ENCODE measurements around the gene ZC2HC1B.

ZC2HC1B gene

DNA sequence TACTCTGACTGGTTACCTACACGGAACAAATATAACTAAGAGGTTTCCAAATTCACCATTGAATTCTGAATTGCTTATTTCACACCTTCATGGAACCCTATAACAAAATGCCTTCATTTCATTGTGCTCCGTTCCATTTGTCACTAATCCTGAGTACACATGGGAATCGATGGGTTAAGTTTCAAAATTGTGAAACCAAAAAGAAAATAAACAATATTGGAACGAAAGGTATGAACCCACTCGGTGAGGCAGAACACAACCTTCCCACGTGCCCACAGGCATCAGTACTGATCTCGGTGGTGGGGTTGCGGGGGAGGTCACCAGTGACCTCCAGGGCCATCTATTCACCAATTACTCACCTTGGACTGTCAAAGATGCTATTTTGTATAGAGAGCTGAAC is 109.8 kb downstream of the ZC2HC1B start:
- Mint-ChIP-seq H3K27ac (no peak overlapping the region), H3K4me1 (peaks cover 7% of the 10 kb centered on the region), H3K4me3 (no peak overlapping the region), H3K27me3 (no peaks in the 10 kb centered on the region), H3K9me3 (no peaks in the 10 kb centered on the region), H3K36me3 (no peaks in the 10 kb centered on the region)

DNA sequence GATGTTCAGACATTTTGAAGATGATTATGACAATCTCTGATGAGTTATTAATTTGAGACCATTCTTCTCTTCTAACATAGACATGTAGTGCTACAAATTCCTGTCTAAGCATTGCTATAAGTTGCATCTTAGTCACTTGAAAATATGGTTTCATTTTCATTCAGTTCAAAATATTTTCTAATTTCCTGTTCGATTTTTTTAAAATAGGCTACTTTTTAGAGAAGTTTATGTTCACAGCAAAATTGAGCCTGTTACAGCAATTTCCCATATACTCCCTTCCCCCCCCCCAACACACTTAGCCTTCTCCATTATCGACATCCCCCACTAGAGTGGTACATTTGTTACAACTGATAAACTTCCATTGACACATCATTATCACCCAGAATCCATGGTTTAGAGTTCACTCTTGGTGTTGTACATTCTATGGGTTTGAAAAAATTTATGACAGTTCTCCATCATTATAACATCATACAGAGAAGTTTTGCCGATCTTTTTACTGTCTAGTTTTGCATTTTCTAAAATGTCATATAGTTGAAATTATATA is 112.6 kb downstream of the ZC2HC1B start:
- Mint-ChIP-seq H3K36me3 (no peaks in the 10 kb centered on the region), H3K4me3 (no peak overlapping the region), H3K27ac (no peak overlapping the region), H3K4me1 (peaks cover 7% of the 10 kb centered on the region), H3K27me3 (no peaks in the 10 kb centered on the region), H3K9me3 (no peaks in the 10 kb centered on the region)

DNA sequence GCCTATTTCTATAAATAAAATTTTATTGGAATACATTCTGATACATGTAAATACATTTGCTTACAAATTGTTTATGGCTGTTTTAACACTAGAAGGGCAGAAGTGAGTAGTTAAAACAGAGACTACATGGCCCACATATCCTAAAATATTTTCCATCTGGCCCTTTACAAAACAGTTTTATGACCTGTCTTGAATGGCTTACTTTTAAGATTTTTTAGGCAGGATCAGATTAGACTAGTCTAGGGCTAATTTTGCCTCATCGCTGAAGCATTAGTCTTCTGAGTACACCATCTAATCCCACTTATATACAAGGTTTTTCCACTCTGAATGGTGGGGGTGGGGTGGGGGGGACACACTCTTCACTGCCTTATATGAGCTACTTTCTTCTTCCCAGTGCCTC is 116.6 kb downstream of the ZC2HC1B start:
- H3K4me1 Mint-ChIP-seq = peaks cover 7% of the 10 kb centered on the region
- no peaks in the 10 kb centered on the region for H3K9me3 Mint-ChIP-seq
- H3K36me3 Mint-ChIP-seq = no peaks in the 10 kb centered on the region
- H3K27ac Mint-ChIP-seq = no peak overlapping the region
- H3K4me3 Mint-ChIP-seq = no peak overlapping the region
- no peaks in the 10 kb centered on the region for H3K27me3 Mint-ChIP-seq

DNA sequence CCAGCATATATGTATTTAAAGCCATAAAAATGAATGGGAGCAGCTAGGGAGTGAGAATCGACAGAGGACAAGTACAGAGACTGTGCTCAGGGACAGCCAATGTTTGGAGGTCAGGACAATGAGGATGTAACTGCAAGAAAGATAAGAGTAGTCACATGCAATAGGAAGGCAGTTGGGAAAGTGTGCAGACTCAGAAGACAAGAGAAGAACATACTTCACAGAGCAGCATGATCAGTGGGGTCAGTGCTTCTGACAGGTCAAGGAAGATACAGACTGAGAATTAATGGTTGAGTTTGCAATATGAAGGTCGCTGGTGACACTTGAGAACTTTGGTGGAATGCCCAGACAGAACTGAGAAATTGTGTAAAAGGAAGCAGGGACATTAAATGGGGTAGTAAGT is 118.7 kb downstream of the ZC2HC1B start:
- H3K9me3 Mint-ChIP-seq = no peaks in the 10 kb centered on the region
- H3K4me3 Mint-ChIP-seq = no peak overlapping the region
- no peaks in the 10 kb centered on the region for H3K27me3 Mint-ChIP-seq
- H3K4me1 Mint-ChIP-seq = no peaks in the 10 kb centered on the region
- H3K27ac Mint-ChIP-seq = no peak overlapping the region
- no peaks in the 10 kb centered on the region for H3K36me3 Mint-ChIP-seq

DNA sequence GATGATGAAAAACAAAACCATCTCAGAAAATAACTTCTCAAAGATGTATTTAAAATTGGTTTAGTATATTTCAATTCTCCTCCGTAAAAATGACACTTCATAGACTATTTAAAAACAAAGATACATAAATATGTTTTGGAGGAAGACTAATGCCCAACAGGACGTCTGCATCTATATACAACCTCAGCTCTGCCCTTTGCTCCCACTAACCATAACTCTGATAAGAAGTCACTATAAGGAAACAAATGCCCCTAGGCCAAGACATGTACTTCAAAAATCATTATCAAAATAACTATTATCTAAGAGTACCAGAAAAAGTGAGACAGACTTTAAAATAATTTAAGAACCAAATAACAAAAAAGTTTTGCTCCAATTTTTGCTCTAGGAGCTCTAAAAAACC is 120.4 kb downstream of the ZC2HC1B start:
- Mint-ChIP-seq H3K9me3 (no peaks in the 10 kb centered on the region), H3K27me3 (no peaks in the 10 kb centered on the region), H3K4me1 (no peaks in the 10 kb centered on the region), H3K36me3 (no peaks in the 10 kb centered on the region), H3K27ac (no peak overlapping the region), H3K4me3 (no peak overlapping the region)

DNA sequence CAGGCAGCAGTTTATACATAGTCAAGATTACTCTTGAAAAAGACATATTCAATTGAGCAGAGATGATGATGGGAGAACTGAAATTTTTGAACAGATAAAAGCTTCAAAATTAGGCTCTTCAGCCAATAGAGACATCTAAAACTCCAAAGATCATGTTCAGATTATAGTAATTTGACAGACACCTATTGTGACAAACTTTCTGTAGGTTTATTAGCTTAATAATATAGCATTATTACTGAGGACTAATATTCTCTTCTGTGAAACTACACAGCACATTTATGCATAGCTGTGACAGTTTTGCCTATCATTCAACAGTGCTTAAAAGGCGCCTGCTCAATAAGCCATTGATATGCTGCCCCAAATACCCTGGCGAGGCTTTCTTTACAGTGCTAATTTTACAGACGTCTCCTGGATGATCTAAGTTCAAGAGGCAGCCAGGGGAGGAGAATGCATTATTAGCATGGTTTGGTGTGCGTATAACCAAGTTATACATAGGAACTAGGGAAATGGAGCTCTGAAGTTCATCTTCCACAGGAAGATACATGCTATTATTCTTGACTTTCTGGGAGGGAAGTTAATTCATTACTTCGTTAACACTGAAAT is 122.3 kb downstream of the ZC2HC1B start:
- peaks cover 2% of the 10 kb centered on the region for H3K36me3 Mint-ChIP-seq
- no peaks in the 10 kb centered on the region for H3K4me1 Mint-ChIP-seq
- H3K27ac Mint-ChIP-seq = no peak overlapping the region
- no peaks in the 10 kb centered on the region for H3K9me3 Mint-ChIP-seq
- no peak overlapping the region for H3K4me3 Mint-ChIP-seq
- peaks cover 3% of the 10 kb centered on the region for H3K27me3 Mint-ChIP-seq

Measured in activated naive CD4-positive, alpha-beta T cell treated with anti-CD3 and anti-CD28 coated beads, Interleukin-2, amount 50 U/mL, for 24 hours (primary cell).